GM23248 (cell line): Measurements from ENCODE around the gene CCT6A. TPM values are rescaled to one million over a fixed set of nuclear protein-coding genes. Genes with fewer than 3 reads are reported as not detected.

ENCODE experiments used
- DNase-seq: peaks from one replicate; pipeline ENCODE4 v3.0.0-alpha.2; 2015
- H2AFZ ChIP-seq: fragments of 200-600 bp; sonication (generic); 2 replicates; pipeline ENCODE4 v1.6.1; 2016; ENCODE audit warnings: antibody characterized with exemption
- H3F3A ChIP-seq: fragments of 200-600 bp; sonication (generic); 2 replicates; pipeline ENCODE4 v1.6.1; 2016; ENCODE audit warnings: mild to moderate bottlenecking, antibody characterized with exemption, mixed run types; ENCODE audit not compliant: insufficient read depth
- H3K27ac ChIP-seq: fragments of 200-600 bp; sonication (generic); 2 replicates; pipeline ENCODE4 v1.5.1; 2016; ENCODE audit warnings: mild to moderate bottlenecking
- H3K27me3 ChIP-seq: fragments of 200-600 bp; sonication (generic); replicated peaks from 2 replicates; pipeline ENCODE4 v1.6.1; 2016; ENCODE audit warnings: mild to moderate bottlenecking; ENCODE audit not compliant: insufficient read depth
- H3K36me3 ChIP-seq: fragments of 200-600 bp; sonication (generic); 2 replicates; pipeline ENCODE4 v1.6.1; 2016; ENCODE audit warnings: low read depth, mild to moderate bottlenecking
- H3K4me1 ChIP-seq: fragments of 200-600 bp; sonication (generic); 2 replicates; pipeline ENCODE4 v1.6.1; 2016; ENCODE audit warnings: mild to moderate bottlenecking; ENCODE audit not compliant: insufficient read depth
- H3K4me2 ChIP-seq: fragments of 200-600 bp; sonication (generic); one replicate; pipeline ENCODE4 v1.6.1; 2016; ENCODE audit warnings: mild to moderate bottlenecking; ENCODE audit not compliant: unreplicated experiment
- H3K4me3 ChIP-seq: fragments of 200-600 bp; sonication (generic); 2 replicates; pipeline ENCODE4 v1.5.1; 2016; ENCODE audit warnings: mild to moderate bottlenecking
- H3K79me2 ChIP-seq: fragments of 200-600 bp; sonication (generic); 2 replicates; pipeline ENCODE4 v1.6.1; 2016; ENCODE audit warnings: mild to moderate bottlenecking; ENCODE audit not compliant: insufficient read depth
- H3K9ac ChIP-seq: fragments of 200-600 bp; sonication (generic); 2 replicates; pipeline ENCODE4 v1.6.1; 2016; ENCODE audit warnings: mild to moderate bottlenecking
- H3K9me2 ChIP-seq: fragments of 200-600 bp; sonication (generic); 2 replicates; pipeline ENCODE4 v1.6.1; 2016; ENCODE audit warnings: mixed run types, mild to moderate bottlenecking, moderate library complexity; ENCODE audit not compliant: insufficient read depth
- H3K9me3 ChIP-seq: fragments of 200-600 bp; sonication (generic); one replicate; pipeline ENCODE4 v1.6.1; 2017; ENCODE audit warnings: low read depth
- H4K20me1 ChIP-seq: fragments of 200-600 bp; sonication (generic); 2 replicates; pipeline ENCODE4 v1.6.0; 2016; ENCODE audit not compliant: insufficient read depth
- EZH2 ChIP-seq: fragments of 200-600 bp; sonication (generic); IDR thresholded peaks from 2 replicates; pipeline ENCODE4 v1.6.1; 2018; ENCODE audit warnings: antibody characterized with exemption, mild to moderate bottlenecking; ENCODE audit not compliant: insufficient read depth, poor library complexity, severe bottlenecking
- EZH2phosphoT487 ChIP-seq: fragments of 200-600 bp; sonication (generic); IDR thresholded peaks from 2 replicates; pipeline ENCODE4 v1.6.1; 2018; ENCODE audit warnings: antibody characterized with exemption, moderate library complexity, mild to moderate bottlenecking, low read depth; ENCODE audit not compliant: insufficient read depth
- WGBS, 2 experiments: methylation state at CpG; one replicate each; pipeline ENCODE4 v1.1.6; 2015 to 2017; ENCODE audit warnings: low lambda C conversion rate in 2 of 2, low coverage in 1 of 2; ENCODE audit errors: missing lambda C conversion rate in 2 of 2; 5-methylcytosine and 5-hydroxymethylcytosine counted together
- in situ Hi-C: fragments of 300-500 bp; cut with MboI; formaldehyde crosslinking; loops from 2 replicates; pipeline ENCODE4 v1.15.0; 2020
- polyA plus RNA-seq: library from polyadenylated mRNA; unstranded; fragments of >200 nt; fragmentation: Nextera tagmentation; extraction: Ambion mirVana; gene quantifications from 2 replicates; pipeline ENCODE4 v1.2.1, GENCODE V29; 2016
- total RNA-seq: library from RNA; depleted of rRNA; stranded (reverse); fragments of >200 nt; shearing (Covaris generic); gene quantifications from 2 replicates; pipeline ENCODE4 v1.2.3, GENCODE V29; 2014; rRNA removed

CCT6A gene
- 113 and 147 TPM in 2 replicates for total RNA-seq
- 137 and 148 TPM in 2 replicates for polyA plus RNA-seq

GRCh38 chr7:56051339-56052191 is at the start of gene CCT6A, which contains the start of gene PSPH:
CCT6A (plus strand) TSS chr7:56051765; CDS start chr7:56051849, 84 bp downstream.
PSPH (minus strand) TSS chr7:56051444; CDS start chr7:56021212, 30,232 bp downstream.
- Histone ChIP-seq H3K9me2 (no peaks in the 10 kb centered on the region), H3K4me2 (peak within 1 kb of the TSS; percentile 99), H3K27me3 (no peaks in the 10 kb centered on the region), H3K9me3 (no peaks in the 10 kb centered on the region), H3K27ac (peak within 1 kb of the TSS; percentile 82), H4K20me1 (no peaks in the 10 kb centered on the region), H3K4me3 (peak within 1 kb of the TSS; percentile 87), H3K36me3 (peaks cover 28% of the 10 kb centered on the region), H3K4me1 (peaks cover 15% of the 10 kb centered on the region), H3K79me2 (peaks cover 68% of the 10 kb centered on the region), H3F3A (peaks cover 57% of the 10 kb centered on the region), H3K9ac (peak within 1 kb of the TSS; percentile 95), H2AFZ (peak within 1 kb of the TSS; percentile 84)
- 1% methylated on average over 90 to 92 of the region's 97 CpGs for WGBS, 2 experiments
- in situ Hi-C loops, result loop anchor here (25.0 kb wide), 1 partner anchor 1289 kb away; the partner anchor contains the start of gene SEC61G
- DNase-seq, result peak; percentile 100
- TF ChIP-seq EZH2phosphoT487, result no peak
- no peak for TF ChIP-seq EZH2

GRCh38 chr7:56003749-56004148 is 47.8 kb upstream of the CCT6A start:
- Histone ChIP-seq H3K4me1 (0 out of 2 replicates have a peak, but pooled peaks cover 6% of the 10 kb centered on the region), H3K9me3 (no peaks in the 10 kb centered on the region), H3K36me3 (no peaks in the 10 kb centered on the region), H3K4me3 (no peak overlapping the region), H3F3A (peaks cover 18% of the 10 kb centered on the region; the same call in 1 of the 2 replicates), H2AFZ (no peak overlapping the region), H3K9ac (no peak overlapping the region), H3K27ac (no peak overlapping the region), H3K79me2 (no peaks in the 10 kb centered on the region), H3K9me2 (no peaks in the 10 kb centered on the region), H4K20me1 (no peaks in the 10 kb centered on the region), H3K4me2 (no peak overlapping the region), H3K27me3 (no peaks in the 10 kb centered on the region)
- WGBS, 2 experiments, result 81 to 83% methylated on average over 4 of the region's 4 CpGs
- no peak for TF ChIP-seq EZH2phosphoT487
- no peak for TF ChIP-seq EZH2
- no peak for DNase-seq
- in situ Hi-C loops, result no loop called here

GRCh38 chr7:56007167-56007652 is 44.4 kb upstream of the CCT6A start:
- 94 to 99% methylated on average over 4 of the region's 4 CpGs for WGBS, 2 experiments

GRCh38 chr7:56007891-56008290 is 43.7 kb upstream of the CCT6A start:
- in situ Hi-C loops, result no loop called here
- H3K4me1 ChIP-seq, result 0 out of 2 replicates have a peak, but pooled peaks cover 6% of the 10 kb centered on the region
- H3K9ac ChIP-seq, result no peak overlapping the region
- H3K79me2 ChIP-seq, result no peaks in the 10 kb centered on the region
- no peak for TF ChIP-seq EZH2phosphoT487
- TF ChIP-seq EZH2, result no peak
- H2AFZ ChIP-seq, result no peak overlapping the region
- H3F3A ChIP-seq, result peaks cover 18% of the 10 kb centered on the region; the same call in 1 of the 2 replicates
- no peak overlapping the region for H3K4me2 ChIP-seq
- no peak overlapping the region for H3K4me3 ChIP-seq
- H4K20me1 ChIP-seq, result no peaks in the 10 kb centered on the region
- no peaks in the 10 kb centered on the region for H3K27me3 ChIP-seq
- no peaks in the 10 kb centered on the region for H3K9me2 ChIP-seq
- peaks cover 10% of the 10 kb centered on the region; the same call in 1 of the 2 replicates for H3K36me3 ChIP-seq
- no peak overlapping the region for H3K27ac ChIP-seq
- no peak for DNase-seq
- H3K9me3 ChIP-seq, result no peaks in the 10 kb centered on the region
- WGBS, 2 experiments, result 87 to 90% methylated on average over 9 of the region's 9 CpGs

More at GRCh38 chr7:56007167-56007652, 44.4 kb upstream of the CCT6A start:
- no peak overlapping the region for H3K4me3 ChIP-seq
- no peak overlapping the region for H3K9ac ChIP-seq
- H3K4me1 ChIP-seq, result 0 out of 2 replicates have a peak, but pooled peaks cover 6% of the 10 kb centered on the region
- no peak for DNase-seq
- no peaks in the 10 kb centered on the region for H4K20me1 ChIP-seq
- H3K4me2 ChIP-seq, result no peak overlapping the region
- no peak overlapping the region for H2AFZ ChIP-seq
- H3K9me3 ChIP-seq, result no peaks in the 10 kb centered on the region
- peaks cover 10% of the 10 kb centered on the region; the same call in 1 of the 2 replicates for H3K36me3 ChIP-seq
- TF ChIP-seq EZH2 (no peak), EZH2phosphoT487 (no peak)
- H3K27ac ChIP-seq, result no peak overlapping the region
- no peaks in the 10 kb centered on the region for H3K79me2 ChIP-seq
- in situ Hi-C loops, result no loop called here
- peaks cover 18% of the 10 kb centered on the region; the same call in 1 of the 2 replicates for H3F3A ChIP-seq
- no peaks in the 10 kb centered on the region for H3K9me2 ChIP-seq
- H3K27me3 ChIP-seq, result no peaks in the 10 kb centered on the region
